ENCODE data around the gene KIF5C.

GRCh38 chr2:149009576-149010461, 134.8 kb downstream of the KIF5C start:
- TF ChIP-seq TOX (CRISPR knock-in tag; IDR thresholded peaks at IDR 0.05; ENCODE audit: borderline replicate concordance) (no peak), RARB (CRISPR knock-in tag; IDR thresholded peaks at IDR 0.05) (no peak), ESRRG (CRISPR knock-in tag; IDR thresholded peaks at IDR 0.05) (no peak)

Data from SK-N-SH treated with all-trans-retinoic acid at 6 μM for 48 hours (cell line).